HFF-Myc (cell line): ENCODE measurements around the gene OR10G7.

ENCODE experiments used
- DNase-seq: peaks from one replicate; pipeline ENCODE4 v3.0.0-alpha.2; 2011; ENCODE audit warnings: low read depth; ENCODE audit errors: extremely low read depth
- H3K4me3 ChIP-seq: replicated peaks from 2 replicates; pipeline ENCODE4 v1.5.1; 2011; ENCODE audit warnings: low read depth, mild to moderate bottlenecking, control low read depth, low read length
- CTCF ChIP-seq: IDR thresholded peaks from 2 replicates; pipeline ENCODE4 v1.5.1; 2012; ENCODE audit warnings: mild to moderate bottlenecking, low read depth, low read length, control low read depth; ENCODE audit errors: missing control alignments

Gene OR10G7

DNA sequence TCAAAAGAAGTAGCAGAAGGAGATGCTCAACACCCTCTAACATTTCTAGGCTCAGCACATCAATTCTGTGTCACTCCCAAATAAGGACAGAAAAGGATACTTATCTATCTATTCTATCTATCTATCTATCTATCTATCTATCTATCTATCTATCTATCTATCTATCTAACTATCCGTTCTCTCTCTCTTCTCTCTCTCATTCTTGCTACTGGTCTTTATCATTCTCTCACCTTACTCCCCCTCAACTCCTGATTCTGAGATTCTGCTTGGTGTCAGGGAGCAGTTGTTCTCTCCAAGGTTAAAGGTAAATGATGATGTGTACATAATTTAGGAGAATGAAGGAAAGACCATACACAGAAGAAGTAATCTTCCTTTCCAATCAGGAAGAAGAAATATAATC lies 46.0 kb downstream of the OR10G7 start, which contains the start of gene OR10G6:
OR10G6 (minus strand) TSS at position 43 of the 400 bp plus-strand sequence; CDS start at position 43, 0 bp downstream.
- TF ChIP-seq CTCF, result no peak
- H3K4me3 ChIP-seq, result no peak within 1 kb of the TSS
- no peak for DNase-seq
